Measurements from ENCODE around the gene MFSD12. TPM values are rescaled to one million over a fixed set of nuclear protein-coding genes. Genes with fewer than 3 reads are reported as not detected.

MFSD12 gene
- total RNA-seq, 1 experiment from 2014 or later: 131 TPM

DNA sequence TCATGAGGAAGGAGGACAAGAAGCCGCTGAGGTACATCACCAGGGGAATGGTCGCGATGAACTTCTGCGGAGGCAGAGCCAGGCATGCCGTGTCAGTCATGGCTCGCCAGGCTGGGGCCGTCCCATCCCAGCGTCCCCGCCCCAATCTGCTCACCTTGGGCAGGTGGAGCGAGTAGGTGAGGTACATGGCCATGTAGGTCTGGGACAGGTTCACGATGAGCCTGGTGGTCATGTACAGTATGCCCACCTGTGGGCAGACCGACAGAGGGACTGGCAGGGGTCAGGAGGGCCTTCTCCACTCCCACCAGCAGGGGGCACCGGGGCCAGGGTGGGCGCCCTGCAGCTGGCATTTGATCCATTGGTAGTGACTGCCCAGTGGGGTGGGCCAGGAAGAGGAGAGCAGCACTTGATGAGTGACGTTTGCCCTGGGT lies 10.1 kb downstream of the MFSD12 start:
- CTCF ChIA-PET: no interaction called here
- Histone ChIP-seq H3K4me3 (replicated peaks in 1 of 2; ENCODE audit: low read depth in 1 of 2, low read length in 2 of 2) (no peak overlapping the region), H3K9ac (ENCODE audit: low read length) (no peak overlapping the region), H3K4me1 (ENCODE audit: control insufficient read depth in 1 of 2, insufficient read depth in 2 of 2, low read length in 2 of 2) (peaks cover 0 to 11% of the 10 kb centered on the region in 2 experiments; a peak in 2 of 4 replicates), H3K27ac (ENCODE audit: low read depth, low read length) (no peak overlapping the region), H2AFZ (ENCODE audit: low read depth, low read length, poor library complexity, severe bottlenecking) (no peak overlapping the region), H4K20me1 (ENCODE audit: insufficient read depth) (peaks cover 5% of the 10 kb centered on the region; the same call in 1 of the 2 replicates), H3K27me3 (ENCODE audit: insufficient read depth, low read length) (no peaks in the 10 kb centered on the region), H3K36me3 (ENCODE audit: control insufficient read depth in 1 of 2, insufficient read depth in 2 of 2, low read length in 2 of 2) (peaks cover 11 to 24% of the 10 kb centered on the region in 2 experiments), H3K79me2 (ENCODE audit: insufficient read depth, low read length) (peaks cover 36% of the 10 kb centered on the region), H3K9me3 (ENCODE audit: control insufficient read depth in 1 of 2, insufficient read depth in 1 of 2, low read depth in 1 of 2, low read length in 2 of 2) (no peaks in the 10 kb centered on the region), H3K9me2 (ENCODE audit: insufficient read depth) (no peaks in the 10 kb centered on the region), H3K4me2 (ENCODE audit: low read length) (no peak overlapping the region)
- no peak for DNase-seq (ENCODE audit: low read depth, low spot score)
- peak; percentile 53 for ATAC-seq
- POLR2A ChIA-PET: no interaction called here
- no TSS peak for BruUV-seq (replicated peaks)
- intact Hi-C loops (cut with micrococcal nuclease): loop anchor here (5.0 kb wide), 1 partner anchor 80 kb away; the partner anchor contains the start of gene CACTIN
- RAD21 ChIA-PET (ENCODE audit: low non-redundant PET in 1 of 2, low total read pairs in 2 of 2, uncharacterized antibody in 2 of 2, unreplicated experiment in 2 of 2): no interaction called here
- TF ChIP-seq REST (IDR thresholded peaks at IDR 0.05; ENCODE audit: low read depth): no peak
- TF ChIP-seq, protein P1, sequence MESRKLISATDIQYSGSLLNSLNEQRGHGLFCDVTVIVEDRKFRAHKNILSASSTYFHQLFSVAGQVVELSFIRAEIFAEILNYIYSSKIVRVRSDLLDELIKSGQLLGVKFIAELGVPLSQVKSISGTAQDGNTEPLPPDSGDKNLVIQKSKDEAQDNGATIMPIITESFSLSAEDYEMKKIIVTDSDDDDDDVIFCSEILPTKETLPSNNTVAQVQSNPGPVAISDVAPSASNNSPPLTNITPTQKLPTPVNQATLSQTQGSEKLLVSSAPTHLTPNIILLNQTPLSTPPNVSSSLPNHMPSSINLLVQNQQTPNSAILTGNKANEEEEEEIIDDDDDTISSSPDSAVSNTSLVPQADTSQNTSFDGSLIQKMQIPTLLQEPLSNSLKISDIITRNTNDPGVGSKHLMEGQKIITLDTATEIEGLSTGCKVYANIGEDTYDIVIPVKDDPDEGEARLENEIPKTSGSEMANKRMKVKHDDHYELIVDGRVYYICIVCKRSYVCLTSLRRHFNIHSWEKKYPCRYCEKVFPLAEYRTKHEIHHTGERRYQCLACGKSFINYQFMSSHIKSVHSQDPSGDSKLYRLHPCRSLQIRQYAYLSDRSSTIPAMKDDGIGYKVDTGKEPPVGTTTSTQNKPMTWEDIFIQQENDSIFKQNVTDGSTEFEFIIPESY (IDR thresholded peaks at IDR 0.05; ENCODE audit: extremely low read depth, insufficient replicate concordance, low read length): no peak
- TF ChIP-seq, protein P2, sequence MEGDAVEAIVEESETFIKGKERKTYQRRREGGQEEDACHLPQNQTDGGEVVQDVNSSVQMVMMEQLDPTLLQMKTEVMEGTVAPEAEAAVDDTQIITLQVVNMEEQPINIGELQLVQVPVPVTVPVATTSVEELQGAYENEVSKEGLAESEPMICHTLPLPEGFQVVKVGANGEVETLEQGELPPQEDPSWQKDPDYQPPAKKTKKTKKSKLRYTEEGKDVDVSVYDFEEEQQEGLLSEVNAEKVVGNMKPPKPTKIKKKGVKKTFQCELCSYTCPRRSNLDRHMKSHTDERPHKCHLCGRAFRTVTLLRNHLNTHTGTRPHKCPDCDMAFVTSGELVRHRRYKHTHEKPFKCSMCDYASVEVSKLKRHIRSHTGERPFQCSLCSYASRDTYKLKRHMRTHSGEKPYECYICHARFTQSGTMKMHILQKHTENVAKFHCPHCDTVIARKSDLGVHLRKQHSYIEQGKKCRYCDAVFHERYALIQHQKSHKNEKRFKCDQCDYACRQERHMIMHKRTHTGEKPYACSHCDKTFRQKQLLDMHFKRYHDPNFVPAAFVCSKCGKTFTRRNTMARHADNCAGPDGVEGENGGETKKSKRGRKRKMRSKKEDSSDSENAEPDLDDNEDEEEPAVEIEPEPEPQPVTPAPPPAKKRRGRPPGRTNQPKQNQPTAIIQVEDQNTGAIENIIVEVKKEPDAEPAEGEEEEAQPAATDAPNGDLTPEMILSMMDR (IDR thresholded peaks at IDR 0.05 in 2 of 3, conservative IDR thresholded peaks at IDR 0.05 in 1 of 3; ENCODE audit: borderline replicate concordance in 1 of 3, insufficient read depth in 1 of 3, low read depth in 2 of 3, low read length in 2 of 3): peak in 2 of 3 experiments; percentile 71 to 72; a peak in 4 of 6 replicates
